ENCODE measurements around the gene RDX.

GRCh38 chr11:110196241-110196754 is 100.1 kb downstream of the RDX start:
- no peak for TF ChIP-seq CTCF (IDR thresholded peaks at IDR 0.05 in 2 of 3, conservative IDR thresholded peaks at IDR 0.05 in 1 of 3; ENCODE audit: insufficient read depth in 2 of 3, low read depth in 1 of 3, low read length in 3 of 3)
- TF ChIP-seq ARID3B (CRISPR knock-in tag; IDR thresholded peaks at IDR 0.05; ENCODE audit: borderline replicate concordance) = no peak
- TF ChIP-seq CREB1 (IDR thresholded peaks at IDR 0.05) = no peak
- TF ChIP-seq CREB1 (CRISPR knock-in tag; IDR thresholded peaks at IDR 0.05) = no peak
- TF ChIP-seq ZNF140 (CRISPR knock-in tag; IDR thresholded peaks at IDR 0.05) = no peak
- TF ChIP-seq MAX (CRISPR knock-in tag; IDR thresholded peaks at IDR 0.05) = no peak
- no peak for TF ChIP-seq PURB (CRISPR knock-in tag; IDR thresholded peaks at IDR 0.05; ENCODE audit: low read depth)
- no peak for TF ChIP-seq ZNF431 (CRISPR knock-in tag; IDR thresholded peaks at IDR 0.05)
- TF ChIP-seq SMAD1 (IDR thresholded peaks at IDR 0.05; ENCODE audit: low read depth, low read length, partially characterized antibody) = no peak
- TF ChIP-seq TFAP4 (CRISPR knock-in tag; IDR thresholded peaks at IDR 0.05; ENCODE audit: borderline replicate concordance) = no peak
- TF ChIP-seq ARID3A (IDR thresholded peaks at IDR 0.05; ENCODE audit: borderline replicate concordance, low read depth, low read length) = no peak
- TF ChIP-seq BRF2 (IDR thresholded peaks at IDR 0.05; ENCODE audit: borderline replicate concordance, insufficient read depth, insufficient read length) = no peak

Data from K562 (cell line).